GM18867 (cell line): ENCODE results near the gene NGRN.

Experiments
- ATAC-seq: cut with Tn5 transposase; IDR thresholded peaks from one replicate; pipeline ENCODE4 v1.9.1; 2021; ENCODE audit warnings: mild to moderate bottlenecking, moderate library complexity; ENCODE audit not compliant: unreplicated experiment

The NGRN gene

DNA sequence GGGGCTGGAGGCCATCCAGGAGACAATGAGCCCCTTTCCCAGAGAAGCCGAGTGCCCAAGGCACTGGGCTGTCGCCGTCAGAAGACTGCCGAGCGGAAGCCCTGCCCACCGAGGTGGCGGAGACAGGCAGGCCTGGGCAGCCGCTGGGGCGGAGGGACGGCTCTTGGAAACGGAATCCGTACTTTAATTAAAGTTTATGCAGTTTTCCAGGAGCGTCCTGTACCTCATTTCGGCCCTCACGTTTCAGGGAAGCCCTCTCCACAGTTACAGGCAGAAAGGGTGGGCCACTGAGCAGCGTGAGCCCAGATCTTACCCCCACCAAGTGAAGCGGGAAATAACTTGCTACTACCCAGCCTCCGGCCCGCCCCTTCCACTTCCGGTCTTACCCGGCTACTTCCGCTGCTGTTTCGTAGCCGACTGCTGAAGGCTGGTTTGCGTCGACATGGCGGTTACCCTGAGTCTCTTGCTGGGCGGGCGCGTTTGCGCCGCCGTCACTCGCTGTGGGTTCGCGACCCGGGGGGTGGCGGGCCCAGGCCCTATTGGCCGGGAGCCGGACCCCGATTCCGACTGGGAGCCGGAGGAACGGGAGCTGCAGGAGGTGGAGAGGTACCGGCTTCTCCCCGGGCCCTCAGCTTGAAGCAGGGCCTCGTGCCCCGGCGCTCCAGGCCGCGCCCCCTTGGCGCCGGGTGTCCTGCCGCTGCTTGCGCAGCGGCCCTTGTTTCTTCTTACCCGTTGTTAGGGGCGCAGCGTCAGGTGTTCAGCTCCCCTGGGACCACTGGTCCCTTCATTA, at the start of gene NGRN:
TSS of gene NGRN (plus strand) at position 402 of the 790 bp plus-strand sequence. CDS start at position 443, 41 bp downstream.
- ATAC-seq: peak; percentile 91

DNA sequence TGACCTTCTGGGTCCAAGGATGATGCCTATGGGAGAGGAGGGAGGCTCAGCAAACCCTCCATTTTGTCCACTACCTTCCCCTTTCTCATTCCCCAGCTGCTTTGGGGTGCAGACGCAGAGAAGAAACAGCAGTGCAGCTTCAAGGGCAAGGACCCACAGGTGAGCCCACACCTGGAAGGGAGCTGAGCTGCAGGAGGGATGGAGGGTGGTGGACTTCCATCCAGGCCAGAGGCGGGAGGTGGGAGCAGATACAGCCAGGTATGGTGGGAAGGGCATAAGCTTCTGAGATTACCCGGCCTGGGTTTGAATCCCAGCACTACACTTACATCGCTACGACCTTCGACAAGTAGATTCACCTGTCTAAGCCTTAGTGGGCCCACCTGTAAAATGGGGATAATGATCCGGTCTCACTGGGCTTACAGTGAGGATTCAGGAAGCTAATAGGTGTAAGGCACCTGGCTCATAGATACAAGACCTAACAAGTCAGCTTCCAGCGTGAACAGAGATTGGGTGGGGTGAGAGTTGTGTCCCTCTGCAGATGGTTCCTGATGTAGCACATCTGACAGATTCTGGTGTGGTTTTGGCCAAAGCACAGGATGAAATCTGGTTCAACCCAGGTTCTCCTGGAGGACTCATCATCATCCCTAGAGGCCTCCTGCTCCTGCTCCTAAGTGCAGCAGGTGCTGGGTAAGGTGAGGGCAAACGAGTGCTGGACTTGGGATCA, 47.6 kb upstream of the NGRN start:
- ATAC-seq: no peak

DNA sequence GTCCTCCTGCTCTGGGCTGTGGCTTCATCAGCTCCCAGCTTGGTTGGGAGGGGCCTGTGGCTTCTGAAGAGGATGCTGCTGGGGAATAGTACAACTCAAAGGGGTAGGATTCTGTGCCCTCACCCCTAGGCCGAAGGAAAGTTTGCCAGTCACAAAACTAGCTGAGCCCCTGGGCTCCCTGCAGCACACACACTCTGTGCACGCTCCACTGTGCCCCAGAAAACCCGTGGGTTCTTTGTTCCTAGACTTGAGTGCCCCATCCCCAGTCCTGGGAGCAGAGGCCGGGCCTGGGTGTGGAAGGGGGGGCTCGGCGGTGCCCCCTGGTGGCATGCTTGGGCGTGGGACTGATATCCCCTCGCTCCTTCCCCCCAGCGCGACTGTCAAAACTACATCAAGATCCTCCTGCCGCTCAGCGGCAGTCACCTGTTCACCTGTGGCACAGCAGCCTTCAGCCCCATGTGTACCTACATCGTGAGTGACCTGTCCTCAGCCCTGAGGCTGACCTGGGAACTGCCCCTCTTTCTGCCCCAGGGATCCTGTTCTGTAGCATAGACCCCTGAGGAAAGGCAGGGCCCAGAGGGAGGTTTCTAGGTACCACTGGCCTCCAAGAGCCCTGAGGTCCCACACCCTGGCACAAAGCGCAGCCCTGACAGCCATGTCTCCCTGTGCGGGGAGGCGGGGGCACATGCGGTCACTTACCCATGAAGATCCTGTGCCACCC, 45.9 kb upstream of the NGRN start:
- no peak for ATAC-seq

DNA sequence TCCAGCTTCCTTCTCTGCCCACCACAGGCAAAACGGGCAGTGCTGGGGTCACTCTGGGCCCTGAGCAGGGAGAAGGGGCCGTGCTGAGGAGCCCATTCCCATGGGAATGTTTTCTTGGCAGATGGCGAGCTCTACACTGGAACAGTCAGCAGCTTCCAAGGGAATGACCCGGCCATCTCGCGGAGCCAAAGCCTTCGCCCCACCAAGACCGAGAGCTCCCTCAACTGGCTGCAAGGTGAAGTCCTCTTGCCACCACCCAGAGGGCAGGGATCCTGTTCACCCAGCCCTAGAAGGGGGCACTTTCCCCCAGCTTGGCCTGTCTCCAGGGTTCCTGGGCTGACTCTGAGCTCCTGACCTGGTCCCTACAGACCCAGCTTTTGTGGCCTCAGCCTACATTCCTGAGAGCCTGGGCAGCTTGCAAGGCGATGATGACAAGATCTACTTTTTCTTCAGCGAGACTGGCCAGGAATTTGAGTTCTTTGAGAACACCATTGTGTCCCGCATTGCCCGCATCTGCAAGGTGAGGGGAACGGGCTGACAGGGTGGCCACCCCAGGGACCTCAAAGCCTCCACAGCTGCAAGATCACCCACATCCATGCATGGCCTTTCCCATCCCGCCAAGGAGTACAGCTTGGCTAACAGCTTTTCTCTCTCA, 44.1 kb upstream of the NGRN start:
- no peak for ATAC-seq

DNA sequence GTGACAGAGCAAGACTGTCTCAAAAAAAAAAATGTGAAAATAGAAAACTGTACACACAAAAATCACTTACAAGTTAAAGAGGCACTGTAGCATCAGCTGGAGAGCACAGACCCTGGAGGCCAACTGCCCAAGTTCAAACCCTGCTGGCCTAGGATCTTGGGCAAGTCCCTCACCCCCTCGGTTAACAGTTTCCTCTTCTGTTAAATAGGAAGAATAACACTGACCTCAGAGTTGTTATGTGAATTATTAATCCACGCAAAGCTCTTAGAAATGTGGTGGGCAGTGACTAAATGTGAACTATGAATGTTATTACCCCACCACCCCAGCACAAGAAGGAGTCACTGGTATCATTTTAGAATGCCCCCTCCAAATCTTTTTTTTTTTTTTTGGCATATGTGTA, 42.9 kb upstream of the NGRN start:
- no peak for ATAC-seq

GRCh38 chr15:90223441-90224165, 41.9 kb upstream of the NGRN start:
- no peak for ATAC-seq

GRCh38 chr15:90225047-90225446, 40.4 kb upstream of the NGRN start:
- no peak for ATAC-seq

GRCh38 chr15:90225504-90226234, 39.8 kb upstream of the NGRN start:
- no peak for ATAC-seq

DNA sequence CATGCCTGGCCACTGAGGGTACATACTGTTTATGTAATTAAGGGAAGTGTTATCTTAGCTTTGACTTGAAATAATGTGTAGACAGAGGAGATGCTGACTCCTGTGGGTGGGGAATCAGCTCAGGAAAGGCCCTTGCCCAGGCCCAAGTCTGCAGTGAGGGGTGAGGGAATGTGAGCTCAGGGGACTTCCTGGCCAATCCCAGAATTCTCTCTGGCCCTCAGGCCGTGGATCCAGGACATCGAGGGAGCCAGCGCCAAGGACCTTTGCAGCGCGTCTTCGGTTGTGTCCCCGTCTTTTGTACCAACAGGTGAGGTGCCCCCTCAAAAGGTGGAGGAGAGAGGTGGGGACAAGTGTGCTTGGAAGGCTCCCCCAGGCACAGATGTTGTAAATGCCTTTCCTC, 38.1 kb upstream of the NGRN start:
- ATAC-seq: no peak

- ATAC-seq: no peak
Observed at GRCh38 chr15:90227816-90228772, 37.4 kb upstream of the NGRN start.

DNA sequence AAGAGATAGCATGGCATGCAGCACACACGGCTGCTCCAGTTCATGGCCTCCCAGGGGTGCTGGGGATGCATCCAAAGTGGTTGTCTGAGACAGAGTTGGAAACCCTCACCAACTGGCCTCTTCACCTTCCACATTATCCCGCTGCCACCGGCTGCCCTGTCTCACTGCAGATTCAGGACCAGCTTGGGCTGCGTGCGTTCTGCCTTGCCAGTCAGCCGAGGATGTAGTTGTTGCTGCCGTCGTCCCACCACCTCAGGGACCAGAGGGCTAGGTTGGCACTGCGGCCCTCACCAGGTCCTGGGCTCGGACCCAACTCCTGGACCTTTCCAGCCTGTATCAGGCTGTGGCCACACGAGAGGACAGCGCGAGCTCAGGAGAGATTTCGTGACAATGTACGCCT, 36.5 kb upstream of the NGRN start:
- ATAC-seq: no peak

DNA sequence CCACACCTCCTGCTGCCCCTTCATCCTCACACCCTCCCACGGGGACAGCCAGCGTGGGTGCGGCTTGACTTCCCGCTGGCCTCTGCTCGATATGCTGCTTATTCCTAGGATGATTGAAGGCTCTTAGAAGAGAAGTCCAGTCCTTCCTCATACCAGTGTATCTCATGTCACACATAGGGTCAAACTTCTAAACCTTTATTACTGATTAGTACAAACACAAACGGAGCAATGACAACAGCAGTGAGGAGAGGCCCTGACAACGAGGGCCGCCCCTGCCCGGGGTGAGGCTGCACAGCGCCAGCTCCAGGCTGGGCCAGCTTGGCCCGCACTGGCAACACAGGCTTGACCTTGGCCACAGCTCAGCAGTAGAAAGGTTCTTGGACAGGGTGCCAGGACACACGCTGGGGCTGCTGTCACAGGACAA, 35.4 kb upstream of the NGRN start:
- no peak for ATAC-seq

- ATAC-seq: no peak
Observed at GRCh38 chr15:90230610-90231009, 34.9 kb upstream of the NGRN start.

DNA sequence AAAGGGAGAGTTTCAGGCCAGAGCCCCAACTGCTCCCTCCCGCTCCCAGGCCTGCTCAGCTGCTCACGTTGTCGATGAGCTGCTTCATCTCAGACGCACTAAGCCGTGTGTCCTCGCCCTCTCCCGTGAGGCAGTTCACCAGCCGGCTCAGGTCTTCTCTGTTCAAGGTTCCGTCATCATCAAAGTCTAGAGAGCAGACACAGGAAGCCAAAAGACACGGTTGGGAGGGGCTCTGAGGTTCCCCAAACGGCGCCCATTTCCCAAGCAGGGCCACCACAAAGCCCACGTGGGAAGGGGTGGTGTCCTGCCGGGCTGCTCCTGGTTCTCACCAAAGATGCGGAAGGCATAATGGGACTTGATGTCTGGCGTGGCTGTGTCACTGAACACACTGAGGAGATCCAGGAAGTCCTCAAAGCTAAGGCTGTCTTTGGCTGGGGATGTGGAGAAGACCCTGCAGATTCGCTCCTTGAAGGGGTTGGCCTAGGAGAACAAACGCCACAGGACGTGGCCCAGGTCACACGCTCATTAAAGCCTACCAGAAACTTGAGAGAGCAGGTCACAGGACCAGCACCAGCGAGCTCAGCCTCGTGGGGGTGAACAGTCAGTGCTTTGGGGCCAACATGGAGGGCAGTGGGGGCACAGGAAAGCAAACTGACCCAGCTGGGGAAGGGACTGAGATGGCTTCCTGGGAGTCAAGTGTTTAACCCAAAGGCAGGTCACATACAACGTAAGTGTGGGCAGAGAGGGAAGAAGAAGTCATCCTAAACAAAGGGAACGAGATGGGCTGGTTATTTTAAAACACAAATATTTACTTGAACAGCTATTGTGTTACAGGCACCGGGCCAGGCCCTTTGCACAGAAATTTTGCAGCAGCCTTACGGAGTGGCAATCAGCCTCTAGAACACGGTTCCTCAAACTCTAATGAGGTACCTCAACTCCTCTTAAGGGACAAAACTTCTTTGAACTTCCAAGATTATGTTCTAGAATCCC, 34.1 kb upstream of the NGRN start:
- ATAC-seq: peak; percentile 23

DNA sequence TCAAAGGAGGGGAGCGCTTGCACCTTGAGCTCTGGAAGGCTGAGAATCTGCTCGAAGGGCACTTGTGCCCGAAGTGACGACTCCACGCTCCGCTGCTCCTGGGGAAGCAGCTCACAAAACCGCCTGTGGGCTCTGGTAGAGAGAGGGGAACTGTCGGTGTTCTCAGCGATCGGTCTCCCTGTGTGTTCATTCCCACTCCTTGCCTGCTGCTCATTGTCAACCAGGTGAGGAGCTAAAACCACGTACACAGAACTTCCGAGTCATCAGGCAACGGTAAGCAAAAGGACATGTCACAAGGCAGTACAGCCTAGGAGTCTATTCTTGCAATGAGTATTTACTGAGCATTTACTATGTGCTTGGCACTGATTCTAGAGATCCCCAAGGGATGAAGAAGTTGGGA, 33.3 kb upstream of the NGRN start:
- ATAC-seq: no peak

DNA sequence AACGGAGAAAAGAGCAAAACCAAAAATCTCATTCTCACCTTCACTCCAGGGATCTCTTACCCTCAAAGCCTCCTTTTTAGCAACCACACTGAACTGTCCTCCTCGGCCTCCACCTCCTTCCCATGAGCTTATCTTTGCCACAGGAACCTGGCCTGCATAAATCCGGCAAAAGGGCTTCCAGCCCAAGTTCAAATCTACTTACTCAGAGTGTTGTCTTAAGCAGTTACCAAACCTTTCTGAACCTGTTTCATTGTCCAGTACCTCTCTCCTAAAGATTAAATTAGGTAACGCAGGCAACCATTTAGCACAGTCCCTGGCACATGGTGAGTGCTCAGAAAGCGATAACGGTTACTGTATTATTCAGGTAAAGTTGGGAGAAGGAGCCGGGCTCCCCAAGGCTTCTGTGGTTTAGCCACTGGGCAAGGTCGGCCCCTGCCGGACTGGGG, 32.5 kb upstream of the NGRN start:
- no peak for ATAC-seq

GRCh38 chr15:90233387-90234095, 31.9 kb upstream of the NGRN start, which contains the start of gene CIB1:
Gene CIB1 (minus strand): TSS chr15:90233941. CDS start chr15:90233885, 56 bp downstream.
- ATAC-seq: peak; percentile 80
